Measurements from ENCODE around the gene CITED2.
"Not testable (repeated sequence)": the region's sequence is repeated elsewhere in the genome, so short reads cannot be mapped to it uniquely, and the experiment has no call there.

The CITED2 gene

DNA sequence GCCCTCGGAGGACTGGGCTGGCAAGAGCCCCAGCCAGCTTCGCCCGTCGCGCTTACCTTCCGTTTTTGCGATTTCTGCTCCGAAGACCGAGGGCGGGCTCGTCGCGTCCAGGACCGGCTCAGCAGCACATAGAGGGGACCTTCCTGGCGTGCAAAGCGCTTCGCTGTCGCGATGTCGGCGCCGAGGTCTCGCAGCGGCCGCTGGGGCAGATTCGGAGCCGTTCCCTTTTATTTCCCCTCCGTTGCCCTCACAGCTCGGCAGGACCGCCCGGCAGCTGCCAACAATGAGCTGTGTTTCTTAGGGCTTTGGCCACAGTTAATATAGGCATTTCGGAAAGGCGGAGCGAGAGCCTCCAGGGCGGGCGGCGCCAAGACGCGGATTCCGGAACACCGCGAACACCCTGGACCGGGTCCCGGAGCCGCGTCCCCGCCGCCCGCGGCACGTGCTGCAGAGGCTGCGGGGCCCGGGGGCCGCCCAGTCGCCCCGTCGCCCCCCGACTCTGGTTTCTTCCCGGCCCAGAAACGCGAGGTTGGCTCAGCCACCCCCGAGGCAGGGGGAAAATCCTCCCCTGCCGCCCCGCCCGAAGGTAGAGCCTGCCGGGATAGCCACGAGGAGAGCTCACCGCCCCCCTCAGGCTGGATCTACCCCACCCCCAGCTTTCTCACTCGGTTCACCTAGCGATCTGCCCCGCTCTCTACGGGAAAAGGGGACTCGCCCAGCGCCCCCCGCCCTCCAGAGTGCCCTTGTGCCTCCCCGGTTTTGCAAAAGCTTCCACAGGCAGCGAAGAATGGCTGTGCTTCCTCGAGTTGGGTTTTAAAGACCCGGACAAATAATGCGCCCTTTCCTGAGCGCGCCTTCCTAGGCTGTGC lies at the start of gene CITED2:
Gene CITED2 (minus strand): TSS at position 292 of the 869 bp plus-strand sequence. CDS start 704 bp downstream, outside the sequence.
- peak; percentile 92 for DNase-seq

GRCh38 chr6:139423037-139423703 lies 48.7 kb upstream of the CITED2 start:
- no peak for DNase-seq

GRCh38 chr6:139422105-139423036 lies 47.9 kb upstream of the CITED2 start:
- DNase-seq, result no peak

- no peak for DNase-seq
Observed at GRCh38 chr6:139418481-139419132, 44.2 kb upstream of the CITED2 start.

DNA sequence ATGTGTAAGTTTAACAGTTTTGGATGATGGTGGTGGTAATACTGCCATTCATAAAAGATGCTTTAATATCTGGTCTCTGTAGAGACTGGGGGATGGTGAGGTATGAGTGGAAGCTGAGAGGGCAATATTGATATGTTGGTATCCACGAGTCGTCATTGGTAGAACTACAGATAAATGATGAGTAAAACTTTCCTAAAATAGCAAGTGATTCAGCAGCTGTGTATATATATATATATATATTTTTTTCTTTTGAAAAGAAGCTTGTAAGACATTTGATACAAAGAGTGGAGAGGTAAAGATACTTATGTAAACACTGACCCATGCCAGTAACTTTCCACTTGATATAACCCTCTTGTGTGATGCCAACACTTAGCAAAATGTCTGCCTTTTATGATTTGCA lies 41.7 kb upstream of the CITED2 start:
- no peak for DNase-seq

- DNase-seq, result no peak
Observed at GRCh38 chr6:139415365-139415764, 40.9 kb upstream of the CITED2 start.

DNA sequence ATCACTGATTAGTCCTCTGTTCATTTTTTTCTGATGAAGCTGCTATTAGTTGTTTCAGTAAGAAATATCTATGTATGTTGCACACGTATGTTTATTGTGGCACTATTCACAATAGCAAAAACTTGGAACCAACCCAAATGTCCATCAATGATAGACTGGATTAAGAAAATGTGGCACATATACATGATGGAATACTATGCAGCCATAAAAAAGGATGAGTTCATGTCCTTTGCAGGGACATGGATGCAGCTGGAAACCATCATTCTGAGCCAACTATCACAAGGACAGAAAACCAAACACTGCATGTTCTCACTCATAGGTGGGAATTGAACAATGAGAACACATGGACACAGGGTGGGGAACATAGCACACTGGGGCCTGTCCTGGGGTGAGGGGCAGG lies 37.7 kb upstream of the CITED2 start:
- DNase-seq, result not testable (repeated sequence)

GRCh38 chr6:139409026-139409425 lies 34.6 kb upstream of the CITED2 start:
- no peak for DNase-seq

DNA sequence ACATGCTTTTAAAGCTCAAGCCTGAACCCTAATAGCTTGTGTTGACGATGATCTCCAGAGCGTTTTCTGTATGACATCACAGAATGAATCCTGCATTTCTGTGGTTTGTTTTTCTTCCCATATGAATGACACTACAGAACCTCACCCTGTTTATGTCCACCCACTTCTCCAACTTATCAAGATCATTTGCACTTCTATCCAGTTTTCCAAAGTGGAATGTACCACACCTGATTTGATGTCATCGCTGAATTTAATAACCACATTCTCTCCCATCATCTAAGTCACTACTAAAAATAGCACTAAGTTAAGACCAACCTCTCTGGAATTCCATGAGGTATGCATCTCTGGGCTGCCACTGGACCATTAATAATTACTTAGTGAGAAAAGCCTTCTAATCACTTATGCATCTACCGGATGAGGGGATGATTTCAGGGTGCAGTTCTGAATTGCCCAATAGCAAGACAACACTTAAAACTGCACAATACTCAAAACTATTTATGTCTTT lies 33.3 kb upstream of the CITED2 start:
- no peak for DNase-seq

DNA sequence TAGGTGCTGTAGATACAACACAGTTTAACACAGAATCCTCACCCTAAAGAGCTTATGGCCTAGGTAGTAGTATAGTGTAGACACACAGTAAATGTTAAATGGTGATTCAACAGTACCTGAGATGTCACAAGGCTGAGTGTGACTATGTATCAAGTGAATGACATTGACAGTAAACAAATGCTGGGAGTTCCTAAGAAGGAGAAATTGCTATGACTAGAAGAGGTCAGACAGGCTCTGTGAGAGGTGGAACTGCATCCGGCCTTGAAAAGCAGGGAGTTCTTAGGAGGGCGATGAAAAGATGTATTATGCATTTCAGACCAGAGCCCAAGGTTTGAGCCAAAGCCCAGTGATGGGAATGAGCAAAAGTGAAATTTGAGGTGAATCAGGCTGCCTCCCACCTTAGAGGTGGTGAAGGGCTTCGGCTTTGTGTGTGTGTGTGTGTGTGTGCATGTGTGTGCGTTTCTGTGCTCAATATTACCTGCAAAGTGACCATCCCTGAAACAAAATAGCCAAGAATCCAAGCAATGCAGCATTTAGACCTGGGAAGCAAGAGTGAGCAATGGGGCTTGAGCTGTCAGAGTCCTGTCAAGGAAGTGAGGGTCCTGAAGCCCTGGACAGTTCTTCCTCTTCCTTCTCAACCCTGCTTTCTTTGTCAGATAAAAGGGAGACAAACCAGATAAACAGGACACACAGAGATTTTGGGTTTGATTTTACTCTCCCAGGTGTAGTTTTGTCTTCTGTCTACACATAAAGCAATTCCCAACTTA lies 32.3 kb upstream of the CITED2 start:
- no peak for DNase-seq

DNA sequence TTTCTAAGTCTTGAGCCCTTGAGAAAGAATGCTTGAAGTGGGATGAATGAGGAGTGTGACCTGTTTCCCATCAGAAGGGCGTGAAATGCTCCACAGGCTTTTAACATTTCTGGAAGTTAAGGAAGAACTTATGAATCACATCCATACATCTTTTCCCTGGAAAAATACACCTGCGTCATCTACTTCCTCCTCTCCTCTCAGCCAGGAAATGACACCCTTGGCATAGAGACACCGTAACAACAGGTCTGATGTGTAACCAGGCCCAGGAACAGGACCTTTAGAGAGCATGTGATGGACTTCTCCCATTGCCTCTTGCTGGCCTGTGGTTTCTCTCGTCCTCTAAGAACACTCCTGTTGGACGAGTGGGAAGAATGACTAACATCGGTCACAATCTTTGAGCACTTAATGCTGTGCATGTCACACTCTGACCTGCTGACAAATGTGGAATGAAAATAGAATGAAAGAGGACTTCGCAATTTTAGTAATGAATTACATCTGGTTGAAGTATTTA lies 28.5 kb upstream of the CITED2 start:
- no peak for DNase-seq

GRCh38 chr6:139398658-139399057 lies 24.2 kb upstream of the CITED2 start:
- DNase-seq, result no peak

- DNase-seq, result no peak
Observed at GRCh38 chr6:139395891-139396301, 21.4 kb upstream of the CITED2 start.

- no peak for DNase-seq
Observed at GRCh38 chr6:139395371-139395770, 20.9 kb upstream of the CITED2 start.

- no peak for DNase-seq
Observed at GRCh38 chr6:139394027-139394649, 19.7 kb upstream of the CITED2 start.

DNA sequence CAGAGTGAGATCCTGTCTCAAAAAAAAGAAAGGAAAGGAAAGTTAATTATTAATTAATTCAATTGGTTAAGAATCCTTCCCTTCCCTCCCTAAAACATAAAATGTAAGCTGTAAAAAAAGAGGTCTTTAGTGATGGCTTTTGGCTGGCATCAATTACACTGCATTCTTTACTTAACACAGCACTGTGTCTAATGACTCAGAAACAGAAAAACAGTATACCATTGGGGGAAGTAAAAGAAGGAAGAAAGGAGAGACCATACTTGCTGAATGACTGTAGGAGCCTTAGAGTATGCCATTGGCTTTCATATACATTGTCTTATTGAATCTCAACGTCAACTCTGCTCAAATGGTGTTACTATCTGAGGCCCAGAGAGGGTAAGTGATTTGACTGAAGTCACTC lies 18.3 kb upstream of the CITED2 start:
- DNase-seq, result no peak

GRCh38 chr6:139391709-139392108 lies 17.3 kb upstream of the CITED2 start:
- DNase-seq, result no peak

DNA sequence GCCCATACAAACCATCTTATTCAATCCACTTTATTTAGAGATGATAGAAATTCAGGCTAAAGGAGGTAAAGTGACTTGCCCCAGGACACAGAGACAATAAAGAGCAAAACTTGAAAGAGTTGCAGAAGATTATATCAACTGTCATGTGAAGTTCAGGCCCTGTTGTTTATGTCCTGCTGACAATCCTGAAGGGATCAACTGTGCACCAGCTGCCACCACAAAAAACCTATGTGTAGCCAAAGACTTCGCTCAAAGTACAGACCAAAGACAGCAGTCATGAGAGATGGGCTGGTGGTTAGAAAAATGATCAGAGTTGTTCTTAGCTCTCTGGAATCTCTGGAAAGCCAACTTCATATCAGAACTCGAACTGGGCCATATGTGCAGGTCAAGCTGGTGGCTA lies 16.0 kb upstream of the CITED2 start:
- DNase-seq, result no peak

GRCh38 chr6:139388384-139388783 lies 13.9 kb upstream of the CITED2 start:
- DNase-seq, result no peak

DNA sequence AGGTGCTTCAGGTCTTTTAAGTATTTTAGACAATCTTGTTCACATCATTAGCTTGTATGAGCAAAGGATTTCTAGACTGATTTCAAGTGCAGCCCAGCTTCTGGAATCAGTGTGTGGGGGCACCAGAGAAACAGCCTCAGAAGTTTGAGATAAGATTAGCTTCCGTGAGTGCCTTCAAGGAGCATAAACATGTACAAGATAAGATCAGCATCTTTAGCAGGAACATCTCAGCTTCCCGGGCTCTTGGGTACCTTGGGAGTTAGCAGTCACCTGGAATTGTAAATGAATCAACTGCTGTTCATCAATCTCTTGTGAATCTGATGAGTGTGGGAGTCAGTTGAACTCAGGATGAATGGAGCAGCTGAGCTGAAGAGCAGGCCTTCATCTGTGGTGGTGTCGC lies 12.0 kb upstream of the CITED2 start:
- DNase-seq, result no peak
